AG09319 (cell line): ENCODE results near the gene MACO1.
"Not testable (repeated sequence)": the region's sequence is repeated elsewhere in the genome, so short reads cannot be mapped to it uniquely, and the experiment has no call there.

Source experiments
- DNase-seq: peaks from one replicate; pipeline ENCODE4 v3.0.0-alpha.2; 2010; ENCODE audit warnings: low read depth; ENCODE audit errors: extremely low read depth
- TF ChIP-seq, protein P1 (sequence below): IDR thresholded peaks from 2 replicates; pipeline ENCODE4 v1.5.1; 2011; ENCODE audit warnings: low read depth, mild to moderate bottlenecking, inconsistent platforms, low read length, moderate library complexity

The MACO1 gene

DNA sequence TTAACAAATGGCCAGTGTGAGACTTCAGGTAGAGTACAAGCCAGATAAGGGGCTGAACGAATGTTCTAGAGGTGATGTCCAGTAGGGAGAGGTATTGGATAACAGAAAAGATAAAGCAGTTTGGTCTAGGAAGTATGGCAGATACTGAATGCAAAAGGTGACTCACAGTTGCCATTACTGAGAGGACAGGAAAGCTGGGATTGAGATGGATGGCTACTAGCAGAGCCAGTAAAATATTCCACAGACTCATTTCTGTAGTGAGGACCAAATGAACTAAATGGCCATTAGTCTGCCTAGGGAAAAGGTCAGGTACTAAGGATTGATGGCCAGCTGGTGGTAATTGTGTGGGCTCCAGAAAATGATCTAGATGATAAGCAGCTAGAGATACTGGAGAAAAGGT, 11.5 kb downstream of the MACO1 start:
- TF ChIP-seq, protein P1, sequence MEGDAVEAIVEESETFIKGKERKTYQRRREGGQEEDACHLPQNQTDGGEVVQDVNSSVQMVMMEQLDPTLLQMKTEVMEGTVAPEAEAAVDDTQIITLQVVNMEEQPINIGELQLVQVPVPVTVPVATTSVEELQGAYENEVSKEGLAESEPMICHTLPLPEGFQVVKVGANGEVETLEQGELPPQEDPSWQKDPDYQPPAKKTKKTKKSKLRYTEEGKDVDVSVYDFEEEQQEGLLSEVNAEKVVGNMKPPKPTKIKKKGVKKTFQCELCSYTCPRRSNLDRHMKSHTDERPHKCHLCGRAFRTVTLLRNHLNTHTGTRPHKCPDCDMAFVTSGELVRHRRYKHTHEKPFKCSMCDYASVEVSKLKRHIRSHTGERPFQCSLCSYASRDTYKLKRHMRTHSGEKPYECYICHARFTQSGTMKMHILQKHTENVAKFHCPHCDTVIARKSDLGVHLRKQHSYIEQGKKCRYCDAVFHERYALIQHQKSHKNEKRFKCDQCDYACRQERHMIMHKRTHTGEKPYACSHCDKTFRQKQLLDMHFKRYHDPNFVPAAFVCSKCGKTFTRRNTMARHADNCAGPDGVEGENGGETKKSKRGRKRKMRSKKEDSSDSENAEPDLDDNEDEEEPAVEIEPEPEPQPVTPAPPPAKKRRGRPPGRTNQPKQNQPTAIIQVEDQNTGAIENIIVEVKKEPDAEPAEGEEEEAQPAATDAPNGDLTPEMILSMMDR = no peak
- DNase-seq = no peak

GRCh38 chr1:25443030-25443699, 12.5 kb downstream of the MACO1 start:
- DNase-seq = no peak

DNA sequence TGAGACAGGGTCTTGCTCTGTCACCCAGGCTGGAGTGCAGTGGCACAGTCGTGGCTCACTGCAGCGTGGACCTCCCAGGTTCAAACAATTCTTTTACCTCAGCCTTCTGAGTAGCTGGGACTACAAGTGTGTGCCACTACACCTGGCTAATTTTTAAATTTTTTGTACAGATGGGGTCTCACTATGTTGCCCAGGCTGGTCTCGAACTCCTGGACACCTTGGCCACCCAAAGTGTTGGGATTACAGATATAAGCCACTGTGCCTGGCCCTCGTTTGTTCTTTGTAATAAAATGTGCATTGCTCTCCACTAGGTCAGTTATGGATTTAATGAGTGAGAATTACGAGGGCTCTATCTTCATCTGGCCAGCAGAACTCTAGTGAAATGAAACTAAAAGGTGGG, 13.9 kb downstream of the MACO1 start:
- DNase-seq = not testable (repeated sequence)

More at GRCh38 chr1:25443030-25443699, 12.5 kb downstream of the MACO1 start:
- TF ChIP-seq, protein P1 = no peak

GRCh38 chr1:25445993-25446538, 15.4 kb downstream of the MACO1 start:
- TF ChIP-seq, protein P1 = no peak
- no peak for DNase-seq

- TF ChIP-seq, protein P1 = no peak
- DNase-seq = no peak
Measured at GRCh38 chr1:25447547-25447946, 16.9 kb downstream of the MACO1 start.

- no peak for DNase-seq
- TF ChIP-seq, protein P1 = no peak
Measured at GRCh38 chr1:25450891-25451290, 20.2 kb downstream of the MACO1 start.

DNA sequence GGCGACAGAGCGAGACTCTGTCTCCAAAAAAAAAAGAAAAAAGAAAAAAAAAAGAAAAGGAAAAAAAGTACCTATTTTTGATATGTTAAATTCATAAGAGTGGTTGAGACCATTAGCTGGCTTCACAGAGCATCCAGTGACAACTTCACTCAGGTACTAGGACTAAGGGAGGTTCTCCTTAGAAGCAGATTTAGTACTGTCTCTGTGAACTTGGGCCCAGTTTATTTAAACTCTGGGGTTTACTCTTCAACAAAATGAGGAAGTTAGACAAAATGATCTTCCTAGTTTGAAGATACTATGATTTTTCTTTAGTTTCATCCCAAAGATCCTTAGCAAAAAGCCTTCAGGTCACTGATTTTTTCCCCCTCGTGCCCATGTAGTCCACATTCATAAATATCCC, 21.2 kb downstream of the MACO1 start:
- TF ChIP-seq, protein P1 = no peak
- DNase-seq = no peak

DNA sequence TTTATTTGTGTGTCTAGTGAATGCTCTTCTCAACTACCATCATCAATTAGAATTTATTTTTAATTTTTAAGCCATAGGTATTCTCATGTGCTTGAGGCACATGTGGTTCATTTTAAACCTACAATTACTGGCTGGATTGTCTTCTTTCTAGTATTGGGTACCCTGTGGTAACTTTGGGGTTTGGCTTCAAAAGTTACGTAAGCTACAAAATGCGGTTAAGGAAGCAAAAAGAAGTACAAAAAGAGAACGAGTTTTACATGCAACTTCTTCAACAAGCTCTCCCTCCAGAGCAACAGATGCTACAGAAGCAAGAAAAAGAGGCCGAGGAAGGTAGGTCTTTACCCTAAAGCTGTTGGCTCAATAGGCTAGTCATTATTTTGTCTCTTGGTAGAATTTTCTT, 25.8 kb downstream of the MACO1 start:
- TF ChIP-seq, protein P1 = no peak
- DNase-seq = no peak
